Left lung (tissue), 10 donors: ENCODE data around the gene NFATC2IP. TPM values are rescaled to one million over a fixed set of nuclear protein-coding genes. Genes with fewer than 3 reads are reported as not detected.

Experiments used
- ATAC-seq: fragments of 200-7000 bp; cut with Tn5 transposase; one replicate; pipeline ENCODE4 v1.9.1; 2020; ENCODE audit warnings: moderate library complexity
- DNase-seq, 4 donors: peaks; one replicate each; pipeline ENCODE4 v3.0.0-alpha.2; 2013 to 2020
- H3K27ac ChIP-seq, 2 donors: fragments of 200-600 bp; sonication (generic) in 1 of 2; one replicate each; pipeline versions ENCODE4 v1.5.0 to v1.8.0; 2020 to 2021
- H3K27me3 ChIP-seq, 2 donors: fragments of 200-600 bp; sonication (generic) in 1 of 2; one replicate each; pipeline versions ENCODE4 v1.5.0 to v1.8.0; 2020 to 2021
- H3K36me3 ChIP-seq, 2 donors: fragments of 200-600 bp; sonication (generic) in 1 of 2; one replicate each; pipeline versions ENCODE4 v1.5.0 to v1.8.0; 2020 to 2021
- H3K4me1 ChIP-seq, 2 donors: fragments of 200-600 bp; one replicate each; pipeline ENCODE4 v1.8.0; 2021
- H3K4me3 ChIP-seq, 2 donors: fragments of 200-600 bp; sonication (generic) in 1 of 2; one replicate each; pipeline versions ENCODE4 v1.5.0 to v1.8.0; 2020 to 2021; ENCODE audit warnings: mild to moderate bottlenecking in 1 of 2
- H3K9me3 ChIP-seq, 2 donors: fragments of 200-600 bp; sonication (generic) in 1 of 2; one replicate each; pipeline versions ENCODE4 v1.5.0 to v1.8.0; 2020 to 2021
- CTCF ChIP-seq, 2 donors: fragments of 200-600 bp; sonication (generic) in 1 of 2; IDR thresholded peaks; one replicate each; pipeline versions ENCODE4 v1.5.0 to v1.8.0; 2021; ENCODE audit warnings: antibody characterized with exemption in 2 of 2
- intact Hi-C, 2 donors: fragments of 100-400 bp; cut with DNase I; formaldehyde crosslinking; loops; one replicate each; pipeline versions ENCODE4 v1.11.2 to v1.14.2; 2022
- polyA plus RNA-seq, 6 donors: library from polyadenylated mRNA; unstranded; fragments of 120-200 nt; gene quantifications; one replicate each; pipeline ENCODE4 v1.2.1, GENCODE V29; 2013; ENCODE audit not compliant: insufficient read length in 6 of 6
- total RNA-seq, 2 donors: library from RNA; stranded (reverse); fragmentation: NEBNext Ultra II Directional; extraction: Animal tissue kit (Norgen Biotek cat#: 25700); gene quantifications; one replicate each; pipeline ENCODE4 v1.2.1, GENCODE V29; 2021
- donor health status: DM: no; HTN: yes; CAD: no.
- donor health status: DM: no; HTN: no; CAD: no.

Gene NFATC2IP
- total and polyA plus RNA-seq, 8 donors: 37.3 to 76.7 (median 69.3) TPM

- Histone ChIP-seq H3K27ac (no peak overlapping the region), H3K4me1 (no peaks in the 10 kb centered on the region), H3K27me3 (no peaks in the 10 kb centered on the region), H3K36me3 (peaks cover 0 to 54% of the 10 kb centered on the region in 2 donors), H3K9me3 (no peaks in the 10 kb centered on the region), H3K4me3 (no peak overlapping the region)
- no peak for TF ChIP-seq CTCF (IDR thresholded peaks at IDR 0.05)
- peak in 1 of 4 donors; percentile 71 for DNase-seq
- ATAC-seq: no peak
- intact Hi-C loops: no loop called here
Observed at GRCh38 chr16:28904363-28904762, 46.4 kb upstream of the NFATC2IP start.

- Histone ChIP-seq H3K27me3 (no peaks in the 10 kb centered on the region), H3K4me1 (no peaks in the 10 kb centered on the region), H3K36me3 (peaks cover 0 to 57% of the 10 kb centered on the region in 2 donors), H3K4me3 (no peak overlapping the region), H3K27ac (no peak overlapping the region), H3K9me3 (no peaks in the 10 kb centered on the region)
- no peak for TF ChIP-seq CTCF (IDR thresholded peaks at IDR 0.05)
- ATAC-seq: no peak
- no peak for DNase-seq
- intact Hi-C loops: no loop called here
Observed at GRCh38 chr16:28904828-28905227, 45.9 kb upstream of the NFATC2IP start.

- no peak for TF ChIP-seq CTCF (IDR thresholded peaks at IDR 0.05)
- DNase-seq: no peak
- intact Hi-C loops: no loop called here
- ATAC-seq: no peak
- Histone ChIP-seq H3K27ac (no peak overlapping the region), H3K4me3 (no peak overlapping the region), H3K27me3 (no peaks in the 10 kb centered on the region), H3K9me3 (no peaks in the 10 kb centered on the region), H3K36me3 (peaks cover 0 to 62% of the 10 kb centered on the region in 2 donors), H3K4me1 (no peaks in the 10 kb centered on the region)
Observed at GRCh38 chr16:28905229-28905754, 45.4 kb upstream of the NFATC2IP start.

GRCh38 chr16:28905800-28906372 is 44.9 kb upstream of the NFATC2IP start:
- H3K36me3 ChIP-seq: peaks cover 0 to 67% of the 10 kb centered on the region in 2 donors
- no peak overlapping the region for H3K4me3 ChIP-seq
- H3K27ac ChIP-seq: no peak overlapping the region
- DNase-seq: no peak
- no peaks in the 10 kb centered on the region for H3K27me3 ChIP-seq
- no peaks in the 10 kb centered on the region for H3K9me3 ChIP-seq
- no peak for ATAC-seq
- no peak for TF ChIP-seq CTCF (IDR thresholded peaks at IDR 0.05)
- intact Hi-C loops: no loop called here
- no peaks in the 10 kb centered on the region for H3K4me1 ChIP-seq

GRCh38 chr16:28910086-28911031 is 40.4 kb upstream of the NFATC2IP start:
- Histone ChIP-seq H3K36me3 (peaks cover 3 to 95% of the 10 kb centered on the region in 2 donors), H3K9me3 (no peaks in the 10 kb centered on the region), H3K27ac (no peak overlapping the region), H3K4me1 (no peaks in the 10 kb centered on the region), H3K4me3 (no peak overlapping the region), H3K27me3 (no peaks in the 10 kb centered on the region)
- TF ChIP-seq CTCF (IDR thresholded peaks at IDR 0.05): no peak
- intact Hi-C loops: no loop called here
- ATAC-seq (no peak), DNase-seq (no peak)
